GM12892 (cell line): ENCODE measurements around the gene DNTT.

Experiments used
- POLR2A ChIP-seq: IDR thresholded peaks from 2 replicates; pipeline ENCODE4 v1.6.1; 2011; ENCODE audit warnings: low read depth, low read length, control low read depth
- POLR2AphosphoS5 ChIP-seq: IDR thresholded peaks from 2 replicates; pipeline ENCODE4 v1.6.1; 2011; ENCODE audit warnings: low read depth, low read length, control low read depth
- TAF1 ChIP-seq: IDR thresholded peaks from 2 replicates; pipeline ENCODE4 v1.6.1; 2011; ENCODE audit warnings: low read depth, mild to moderate bottlenecking, control low read depth, low read length, borderline replicate concordance

GRCh38 chr10:96287392-96288105 is 16.7 kb upstream of the DNTT start:
- no peak for TF ChIP-seq TAF1
- no peak for TF ChIP-seq POLR2AphosphoS5
- TF ChIP-seq POLR2A, result peak; percentile 53; the same call in 1 of the 2 replicates
